PC-3 (cell line): ENCODE data around the gene PLIN5. TPM values are rescaled to one million over a fixed set of nuclear protein-coding genes. Genes with fewer than 3 reads are reported as not detected.

Experiments
- ATAC-seq: fragments of 200-7000 bp; cut with Tn5 transposase; 2 replicates; pipeline ENCODE4 v1.9.1; 2020; ENCODE audit warnings: mild to moderate bottlenecking, moderate library complexity
- BruUV-seq: library from RNA; stranded (reverse); fragments of 400-500 nt; replicated peaks from 2 replicates; lab custom pipeline; 2021; lab: Mats Ljungman, UMichigan
- CTCF ChIA-PET: fragments of 300-600 bp; sonication (Branson Sonifier 250); formaldehyde crosslinking; loops from one replicate; lab custom pipeline; 2022; ENCODE audit warnings: antibody characterized with exemption; lab: Charles Lee
- POLR2A ChIA-PET: fragments of 300-600 bp; sonication (Branson Sonifier 250); formaldehyde crosslinking; loops from one replicate; lab custom pipeline; 2022; ENCODE audit warnings: antibody characterized with exemption; ENCODE audit not compliant: unreplicated experiment; lab: Charles Lee
- DNase-seq: peaks from one replicate; pipeline ENCODE4 v3.0.0-alpha.2; 2015
- H2AFZ ChIP-seq: fragments of 300-600 bp; sonication (generic); 2 replicates; pipeline ENCODE4 v1.6.0; 2016; ENCODE audit warnings: antibody characterized with exemption, low read length
- H3F3A ChIP-seq: fragments of 300-600 bp; sonication (generic); one replicate; pipeline ENCODE4 v1.6.0; 2017; ENCODE audit warnings: antibody characterized with exemption, low read length, control low read depth, mild to moderate bottlenecking; ENCODE audit not compliant: unreplicated experiment
- H3K27ac ChIP-seq: fragments of 300-600 bp; sonication (generic); 2 replicates; pipeline ENCODE4 v1.5.1; 2016; ENCODE audit warnings: mild to moderate bottlenecking, low read length
- H3K27me3 ChIP-seq: fragments of 300-600 bp; sonication (generic); 2 replicates; pipeline ENCODE4 v1.6.1; 2016; ENCODE audit warnings: low read length, mixed read lengths
- H3K36me3 ChIP-seq: fragments of 300-600 bp; sonication (generic); 2 replicates; pipeline ENCODE4 v1.6.1; 2016; ENCODE audit warnings: low read depth, mixed run types, low read length, mixed read lengths
- H3K4me1 ChIP-seq: fragments of 300-600 bp; sonication (generic); 2 replicates; pipeline ENCODE4 v1.5.1; 2016; ENCODE audit warnings: low read length; ENCODE audit not compliant: insufficient read depth
- H3K4me2 ChIP-seq: fragments of 300-600 bp; sonication (generic); 2 replicates; pipeline ENCODE4 v1.6.0; 2016; ENCODE audit warnings: low read length
- H3K4me3 ChIP-seq: fragments of 300-600 bp; sonication (generic); 2 replicates; pipeline ENCODE4 v1.5.1; 2016; ENCODE audit warnings: mild to moderate bottlenecking, low read length, mixed read lengths
- H3K79me2 ChIP-seq: fragments of 300-600 bp; sonication (generic); 2 replicates; pipeline ENCODE4 v1.6.1; 2017; ENCODE audit warnings: low read length, mixed read lengths
- H3K9ac ChIP-seq: fragments of 300-600 bp; sonication (generic); 2 replicates; pipeline ENCODE4 v1.6.0; 2016; ENCODE audit warnings: mild to moderate bottlenecking, low read length
- H3K9me2 ChIP-seq: fragments of 300-600 bp; sonication (generic); replicated peaks from 2 replicates; pipeline ENCODE4 v1.6.1; 2016; ENCODE audit warnings: mixed run types, low read length, mixed read lengths
- H3K9me3 ChIP-seq: fragments of 300-600 bp; sonication (generic); 2 replicates; pipeline ENCODE4 v1.6.1; 2016; ENCODE audit warnings: low read length, mixed read lengths
- H4K20me1 ChIP-seq: fragments of 300-600 bp; sonication (generic); 2 replicates; pipeline ENCODE4 v1.6.1; 2016; ENCODE audit warnings: low read length, mixed read lengths
- EZH2 ChIP-seq: fragments of 300-600 bp; sonication (generic); IDR thresholded peaks from one replicate; pipeline ENCODE4 v1.6.1; 2017; ENCODE audit warnings: antibody characterized with exemption, mild to moderate bottlenecking, low read length; ENCODE audit not compliant: unreplicated experiment
- EZH2phosphoT487 ChIP-seq: fragments of 300-600 bp; sonication (generic); IDR thresholded peaks from 2 replicates; pipeline ENCODE4 v1.6.1; 2018; ENCODE audit warnings: mild to moderate bottlenecking, antibody characterized with exemption, low read length, borderline replicate concordance
- intact Hi-C: fragments of 100-400 bp; cut with micrococcal nuclease; formaldehyde crosslinking; loops from 2 replicates; pipeline ENCODE4 v1.9.0; 2023
- total RNA-seq: library from RNA; depleted of rRNA; stranded (reverse); fragments of >200 nt; gene quantifications from 2 replicates; pipeline ENCODE4 v1.2.3, GENCODE V29; 2014
- TF ChIP-seq, protein P1 (sequence below): fragments of 300-600 bp; sonication (generic); conservative IDR thresholded peaks from 2 replicates; pipeline ENCODE4 v1.5.1; 2017; ENCODE audit warnings: antibody characterized with exemption, low read depth, mild to moderate bottlenecking, low read length

PLIN5 gene
- total RNA-seq, 1 experiment from 2014 or later, result 1.2 TPM

DNA sequence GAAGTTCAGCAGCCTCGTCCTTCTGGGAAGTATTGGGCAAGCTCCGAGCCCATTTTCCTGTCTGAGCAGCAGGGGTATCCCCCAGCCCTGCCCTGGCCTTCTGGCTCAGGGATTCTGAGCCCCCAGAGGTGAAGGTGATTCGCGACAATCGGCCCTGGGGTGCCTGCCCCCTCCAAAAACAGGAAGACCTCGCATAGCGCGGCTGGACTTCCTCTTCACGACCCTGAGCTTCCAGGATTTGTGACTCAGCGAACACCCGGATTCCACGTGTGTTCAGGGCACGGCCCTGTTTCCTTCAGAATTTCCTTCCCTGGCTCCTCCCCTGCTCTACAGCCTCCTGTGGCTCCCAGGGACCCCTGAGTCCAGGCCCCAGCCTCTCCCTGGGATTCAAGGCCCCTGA is 24.5 kb upstream of the PLIN5 start, which contains the start of gene SEMA6B:
TSS of gene SEMA6B (minus strand) at position 116 of the 400 bp plus-strand sequence. CDS start 1,227 bp downstream, outside the sequence.
- Histone ChIP-seq H3K9me3 (no peaks in the 10 kb centered on the region), H3K4me2 (no peak within 1 kb of the TSS), H3K9me2 (no peaks in the 10 kb centered on the region), H3K79me2 (no peaks in the 10 kb centered on the region), H3K27me3 (no peaks in the 10 kb centered on the region), H2AFZ (no peak within 1 kb of the TSS), H3F3A (no peaks in the 10 kb centered on the region), H3K36me3 (no peaks in the 10 kb centered on the region), H3K27ac (no peak within 1 kb of the TSS), H4K20me1 (no peaks in the 10 kb centered on the region), H3K4me3 (no peak within 1 kb of the TSS), H3K9ac (no peak within 1 kb of the TSS), H3K4me1 (0 out of 2 replicates have a peak, but pooled peaks cover 5% of the 10 kb centered on the region)
- DNase-seq (no peak), ATAC-seq (no peak)
- ChIA-PET POLR2A (no interaction called here), CTCF (no interaction called here)
- BruUV-seq, result no TSS peak
- TF ChIP-seq EZH2, result no peak
- TF ChIP-seq, protein P1, sequence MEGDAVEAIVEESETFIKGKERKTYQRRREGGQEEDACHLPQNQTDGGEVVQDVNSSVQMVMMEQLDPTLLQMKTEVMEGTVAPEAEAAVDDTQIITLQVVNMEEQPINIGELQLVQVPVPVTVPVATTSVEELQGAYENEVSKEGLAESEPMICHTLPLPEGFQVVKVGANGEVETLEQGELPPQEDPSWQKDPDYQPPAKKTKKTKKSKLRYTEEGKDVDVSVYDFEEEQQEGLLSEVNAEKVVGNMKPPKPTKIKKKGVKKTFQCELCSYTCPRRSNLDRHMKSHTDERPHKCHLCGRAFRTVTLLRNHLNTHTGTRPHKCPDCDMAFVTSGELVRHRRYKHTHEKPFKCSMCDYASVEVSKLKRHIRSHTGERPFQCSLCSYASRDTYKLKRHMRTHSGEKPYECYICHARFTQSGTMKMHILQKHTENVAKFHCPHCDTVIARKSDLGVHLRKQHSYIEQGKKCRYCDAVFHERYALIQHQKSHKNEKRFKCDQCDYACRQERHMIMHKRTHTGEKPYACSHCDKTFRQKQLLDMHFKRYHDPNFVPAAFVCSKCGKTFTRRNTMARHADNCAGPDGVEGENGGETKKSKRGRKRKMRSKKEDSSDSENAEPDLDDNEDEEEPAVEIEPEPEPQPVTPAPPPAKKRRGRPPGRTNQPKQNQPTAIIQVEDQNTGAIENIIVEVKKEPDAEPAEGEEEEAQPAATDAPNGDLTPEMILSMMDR, result no peak
- no peak for TF ChIP-seq EZH2phosphoT487
- intact Hi-C loops, result no loop called here

GRCh38 chr19:4557971-4558941 is 23.2 kb upstream of the PLIN5 start:
- 0 out of 2 replicates have a peak, but pooled peaks cover 5% of the 10 kb centered on the region for H3K4me1 ChIP-seq
- peak; percentile 62 for DNase-seq
- H3K4me2 ChIP-seq, result peak overlapping the region; percentile 47; the same call in 1 of the 2 replicates
- H3K27me3 ChIP-seq, result no peaks in the 10 kb centered on the region
- intact Hi-C loops, result loop anchor here (1.0 kb wide), 1 partner anchor 78 kb away; no protein-coding TSS in a partner anchor
- no peaks in the 10 kb centered on the region for H3F3A ChIP-seq
- H3K36me3 ChIP-seq, result no peaks in the 10 kb centered on the region
- POLR2A ChIA-PET, result no interaction called here
- no peak for ATAC-seq
- H3K9ac ChIP-seq, result no peak overlapping the region
- H4K20me1 ChIP-seq, result no peaks in the 10 kb centered on the region
- H3K27ac ChIP-seq, result no peak overlapping the region
- CTCF ChIA-PET, result interaction anchor here (0.6 to 0.7 kb wide), 3 partner anchors 35 to 410 kb away, joined by 3 read pairs; no protein-coding TSS in a partner anchor
- H2AFZ ChIP-seq, result peak overlapping the region; percentile 43; the same call in 1 of the 2 replicates
- no TSS peak for BruUV-seq
- H3K79me2 ChIP-seq, result no peaks in the 10 kb centered on the region
- no peaks in the 10 kb centered on the region for H3K9me3 ChIP-seq
- H3K9me2 ChIP-seq, result no peaks in the 10 kb centered on the region
- H3K4me3 ChIP-seq, result no peak overlapping the region
- TF ChIP-seq, protein P1, result peak; percentile 88
- no peak for TF ChIP-seq EZH2phosphoT487
